ENCODE results near the gene TMA7.
"Not testable (repeated sequence)": the region's sequence is repeated elsewhere in the genome, so short reads cannot be mapped to it uniquely, and the experiment has no call there.

TMA7 gene

GRCh38 chr3:48400824-48401433, 39.1 kb upstream of the TMA7 start:
- no peak overlapping the region for H3K4me3 ChIP-seq (replicated peaks; ENCODE audit: low read depth, low read length)
- TF ChIP-seq CTCF (IDR thresholded peaks at IDR 0.05; ENCODE audit: low read length, missing control alignments): peak; percentile 73
- peak; percentile 69 for DNase-seq (ENCODE audit: low read depth)

GRCh38 chr3:48401434-48401901, 38.6 kb upstream of the TMA7 start:
- not testable (repeated sequence) for H3K4me3 ChIP-seq (replicated peaks; ENCODE audit: low read depth, low read length)

DNA sequence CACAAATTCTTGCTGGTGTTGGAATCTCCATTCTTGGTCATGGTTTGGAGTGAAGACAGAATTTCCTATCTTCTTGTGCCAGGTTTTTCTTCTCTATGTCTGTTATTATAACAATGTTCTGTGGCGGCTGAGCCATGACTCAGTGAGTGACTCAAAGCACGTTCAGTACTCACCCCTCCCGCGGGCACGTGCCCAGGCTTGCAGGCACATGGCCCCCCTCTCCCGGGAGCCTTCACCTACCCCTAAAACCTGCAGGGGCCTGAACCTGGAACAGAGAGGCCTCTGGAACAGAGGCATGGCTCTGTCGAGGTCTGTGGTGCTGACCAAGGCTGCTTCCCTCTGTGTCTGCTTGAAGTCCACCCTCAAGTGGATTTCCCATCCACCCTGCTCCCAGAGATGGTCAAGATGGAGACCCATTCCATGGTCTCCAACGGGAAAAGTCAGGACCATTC, 37.8 kb upstream of the TMA7 start:
- TF ChIP-seq CTCF (IDR thresholded peaks at IDR 0.05; ENCODE audit: low read length, missing control alignments): no peak
- DNase-seq (ENCODE audit: low read depth): peak; percentile 91
- no peak overlapping the region for H3K4me3 ChIP-seq (replicated peaks; ENCODE audit: low read depth, low read length)

More at GRCh38 chr3:48401434-48401901, 38.6 kb upstream of the TMA7 start:
- not testable (repeated sequence) for DNase-seq (ENCODE audit: low read depth)

GRCh38 chr3:48402907-48403306, 37.1 kb upstream of the TMA7 start:
- no peak for TF ChIP-seq CTCF (IDR thresholded peaks at IDR 0.05; ENCODE audit: low read length, missing control alignments)
- H3K4me3 ChIP-seq (replicated peaks; ENCODE audit: low read depth, low read length): no peak overlapping the region
- DNase-seq (ENCODE audit: low read depth): no peak

- H3K4me3 ChIP-seq (replicated peaks; ENCODE audit: low read depth, low read length): no peak overlapping the region
- no peak for TF ChIP-seq CTCF (IDR thresholded peaks at IDR 0.05; ENCODE audit: low read length, missing control alignments)
- no peak for DNase-seq (ENCODE audit: low read depth)
These were observed 36.3 kb upstream of the TMA7 start for GRCh38 chr3:48403533-48404439.

- H3K4me3 ChIP-seq (replicated peaks; ENCODE audit: low read depth, low read length): no peak overlapping the region
- no peak for TF ChIP-seq CTCF (IDR thresholded peaks at IDR 0.05; ENCODE audit: low read length, missing control alignments)
These were observed 35.4 kb upstream of the TMA7 start for GRCh38 chr3:48404440-48405342.

More at GRCh38 chr3:48404440-48405342, 35.4 kb upstream of the TMA7 start:
- no peak for DNase-seq (ENCODE audit: low read depth)
